HEK293 (cell line): ENCODE results near the gene BOK.
A peak's percentile ranks its signal among the peaks of the same experiment; 100 is the strongest.

ENCODE experiments used
- CTCF ChIA-PET: fragments of 350-600 bp; formaldehyde crosslinking; extraction: SDS; loops from one replicate; lab custom pipeline; 2021; ENCODE audit warnings: antibody characterized with exemption; lab: Yijun Ruan, JAX
- POLR2A ChIA-PET: fragments of 300-600 bp; formaldehyde crosslinking; extraction: SDS; loops from one replicate; lab custom pipeline; 2020; ENCODE audit warnings: antibody characterized with exemption, inconsistent platforms; lab: Yijun Ruan, JAX
- H3K27ac ChIP-seq: fragments of 200-500 bp; sonication (Bioruptor generic); 2 replicates; pipeline ENCODE4 v1.5.1; 2014; ENCODE audit warnings: low read depth, low read length, control low read depth, inconsistent platforms; ENCODE audit errors: extremely low read depth
- H3K36me3 ChIP-seq, 2 experiments: fragments of 200-500 bp in 1 of 2; sonication (Bioruptor generic) in 1 of 2; 1 replicate in 1 of 2; 2 replicates in 1 of 2; pipeline ENCODE4 v1.5.1; 2014 to 2017; ENCODE audit warnings: inconsistent platforms in 2 of 2, low read length in 2 of 2; ENCODE audit not compliant: control insufficient read depth in 2 of 2, insufficient read depth in 1 of 2
- H3K4me1 ChIP-seq: fragments of 200-500 bp; sonication (Bioruptor generic); 2 replicates; pipeline ENCODE4 v1.5.1; 2014; ENCODE audit warnings: mild to moderate bottlenecking, low read length, inconsistent platforms; ENCODE audit not compliant: control insufficient read depth, insufficient read depth
- H3K4me3 ChIP-seq: 2 replicates; pipeline ENCODE4 v1.5.1; 2011; ENCODE audit warnings: low read depth, mild to moderate bottlenecking, control low read depth, low read length, moderate library complexity
- H3K9me3 ChIP-seq: fragments of 200-500 bp; sonication (Bioruptor generic); 2 replicates; pipeline ENCODE4 v1.5.1; 2014; ENCODE audit warnings: low read depth, low read length, inconsistent platforms; ENCODE audit not compliant: control insufficient read depth, insufficient read depth
- GFI1B ChIP-seq: fragments of 450-650 bp; formaldehyde crosslinking; IDR thresholded peaks from 2 replicates; pipeline ENCODE4 v1.5.1; 2016; ENCODE audit warnings: missing biosample characterization, missing genetic modification characterization
- KLF10 ChIP-seq: fragments of 450-650 bp; IDR thresholded peaks from 2 replicates; pipeline ENCODE4 v1.5.1; 2018; ENCODE audit warnings: missing biosample characterization, mild to moderate bottlenecking, missing genetic modification characterization
- SCRT2 ChIP-seq: fragments of 450-650 bp; formaldehyde crosslinking; IDR thresholded peaks from 2 replicates; pipeline ENCODE4 v1.5.1; 2016; ENCODE audit warnings: missing biosample characterization, missing genetic modification characterization
- SP2 ChIP-seq: fragments of 450-650 bp; formaldehyde crosslinking; IDR thresholded peaks from 2 replicates; pipeline ENCODE4 v1.5.1; 2016; ENCODE audit warnings: missing biosample characterization, missing genetic modification characterization
- ZBTB20 ChIP-seq: fragments of 450-650 bp; formaldehyde crosslinking; IDR thresholded peaks from 2 replicates; pipeline ENCODE4 v1.5.1; 2016; ENCODE audit warnings: missing biosample characterization, missing genetic modification characterization
- ZIC2 ChIP-seq: fragments of 450-650 bp; formaldehyde crosslinking; IDR thresholded peaks from 2 replicates; pipeline ENCODE4 v1.5.1; 2016; ENCODE audit warnings: missing biosample characterization, missing genetic modification characterization
- ZNF112 ChIP-seq: fragments of 450-650 bp; formaldehyde crosslinking; IDR thresholded peaks from 2 replicates; pipeline ENCODE4 v1.5.0; 2017; ENCODE audit warnings: missing biosample characterization, missing genetic modification characterization
- ZNF121 ChIP-seq: fragments of 450-650 bp; formaldehyde crosslinking; IDR thresholded peaks from 2 replicates; pipeline ENCODE4 v1.5.1; 2016; ENCODE audit warnings: missing biosample characterization, missing genetic modification characterization
- ZNF2 ChIP-seq: fragments of 450-650 bp; formaldehyde crosslinking; IDR thresholded peaks from 2 replicates; pipeline ENCODE4 v1.5.1; 2016; ENCODE audit warnings: missing biosample characterization, missing genetic modification characterization
- ZNF202 ChIP-seq: fragments of 450-650 bp; formaldehyde crosslinking; IDR thresholded peaks from 2 replicates; pipeline ENCODE4 v1.5.1; 2016; ENCODE audit warnings: missing biosample characterization, missing genetic modification characterization, borderline replicate concordance
- ZNF24 ChIP-seq: fragments of 450-650 bp; formaldehyde crosslinking; IDR thresholded peaks from 2 replicates; pipeline ENCODE4 v1.5.1; 2016; ENCODE audit warnings: missing biosample characterization, missing genetic modification characterization
- ZNF398 ChIP-seq: fragments of 450-650 bp; formaldehyde crosslinking; IDR thresholded peaks from 2 replicates; pipeline ENCODE4 v1.5.1; 2017; ENCODE audit warnings: missing biosample characterization, missing genetic modification characterization
- ZNF473 ChIP-seq: fragments of 450-650 bp; formaldehyde crosslinking; IDR thresholded peaks from 2 replicates; pipeline ENCODE4 v1.5.1; 2017; ENCODE audit warnings: missing biosample characterization, missing genetic modification characterization
- ZNF521 ChIP-seq: fragments of 450-650 bp; formaldehyde crosslinking; IDR thresholded peaks from 2 replicates; pipeline ENCODE4 v1.5.1; 2017; ENCODE audit warnings: missing biosample characterization, mild to moderate bottlenecking, missing genetic modification characterization
- ZNF555 ChIP-seq: fragments of 450-650 bp; formaldehyde crosslinking; conservative IDR thresholded peaks from 2 replicates; pipeline ENCODE4 v1.5.1; 2017; ENCODE audit warnings: missing biosample characterization, mild to moderate bottlenecking, missing genetic modification characterization, inconsistent platforms
- TF ChIP-seq, protein P1 (sequence below): fragments of 450-650 bp; formaldehyde crosslinking; IDR thresholded peaks from 2 replicates; pipeline ENCODE4 v1.5.1; 2016; ENCODE audit warnings: missing biosample characterization, missing genetic modification characterization
- TF ChIP-seq, protein P2 (sequence below): fragments of 450-650 bp; formaldehyde crosslinking; IDR thresholded peaks from 2 replicates; pipeline ENCODE4 v1.5.1; 2016; ENCODE audit warnings: missing biosample characterization, missing genetic modification characterization, low read depth
- TF ChIP-seq, protein P3 (sequence below): fragments of 450-650 bp; formaldehyde crosslinking; IDR thresholded peaks from 2 replicates; pipeline ENCODE4 v1.5.1; 2017; ENCODE audit warnings: missing biosample characterization, missing genetic modification characterization

BOK gene

GRCh38 chr2:241559323-241560161, 997 bp downstream of the BOK start (continued):
- TF ChIP-seq ZNF521 = no peak
- TF ChIP-seq, protein P1, sequence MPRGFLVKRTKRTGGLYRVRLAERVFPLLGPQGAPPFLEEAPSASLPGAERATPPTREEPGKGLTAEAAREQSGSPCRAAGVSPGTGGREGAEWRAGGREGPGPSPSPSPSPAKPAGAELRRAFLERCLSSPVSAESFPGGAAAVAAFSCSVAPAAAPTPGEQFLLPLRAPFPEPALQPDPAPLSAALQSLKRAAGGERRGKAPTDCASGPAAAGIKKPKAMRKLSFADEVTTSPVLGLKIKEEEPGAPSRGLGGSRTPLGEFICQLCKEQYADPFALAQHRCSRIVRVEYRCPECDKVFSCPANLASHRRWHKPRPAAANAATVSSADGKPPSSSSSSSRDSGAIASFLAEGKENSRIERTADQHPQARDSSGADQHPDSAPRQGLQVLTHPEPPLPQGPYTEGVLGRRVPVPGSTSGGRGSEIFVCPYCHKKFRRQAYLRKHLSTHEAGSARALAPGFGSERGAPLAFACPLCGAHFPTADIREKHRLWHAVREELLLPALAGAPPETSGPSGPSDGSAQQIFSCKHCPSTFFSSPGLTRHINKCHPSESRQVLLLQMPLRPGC (tag by site-specific recombination) = no peak
- no peak for TF ChIP-seq ZNF24 (tag by site-specific recombination)
- no peak for TF ChIP-seq ZNF473 (tag by site-specific recombination)
- no peak for TF ChIP-seq ZNF555
- TF ChIP-seq, protein P2, sequence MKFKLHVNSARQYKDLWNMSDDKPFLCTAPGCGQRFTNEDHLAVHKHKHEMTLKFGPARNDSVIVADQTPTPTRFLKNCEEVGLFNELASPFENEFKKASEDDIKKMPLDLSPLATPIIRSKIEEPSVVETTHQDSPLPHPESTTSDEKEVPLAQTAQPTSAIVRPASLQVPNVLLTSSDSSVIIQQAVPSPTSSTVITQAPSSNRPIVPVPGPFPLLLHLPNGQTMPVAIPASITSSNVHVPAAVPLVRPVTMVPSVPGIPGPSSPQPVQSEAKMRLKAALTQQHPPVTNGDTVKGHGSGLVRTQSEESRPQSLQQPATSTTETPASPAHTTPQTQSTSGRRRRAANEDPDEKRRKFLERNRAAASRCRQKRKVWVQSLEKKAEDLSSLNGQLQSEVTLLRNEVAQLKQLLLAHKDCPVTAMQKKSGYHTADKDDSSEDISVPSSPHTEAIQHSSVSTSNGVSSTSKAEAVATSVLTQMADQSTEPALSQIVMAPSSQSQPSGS = no peak
- TF ChIP-seq ZNF121 = no peak
- TF ChIP-seq SCRT2 = no peak
- no peak for TF ChIP-seq ZNF112 (tag by site-specific recombination)
- no peak for TF ChIP-seq ZNF202
- peak; percentile 71 for TF ChIP-seq ZIC2 (tag by site-specific recombination)
- TF ChIP-seq ZNF398 = no peak

- no peak overlapping the region for H3K4me3 ChIP-seq
- H3K4me1 ChIP-seq = no peaks in the 10 kb centered on the region
- ChIA-PET CTCF (no interaction called here), POLR2A (interaction anchor here (0.5 kb wide), 1 partner anchor 273 kb away, joined by 3 read pairs; no protein-coding TSS in a partner anchor)
- TF ChIP-seq ZBTB20 (peak; percentile 27; the same call in 1 of the 2 replicates), KLF10 (tag by site-specific recombination) (no peak)
- H3K36me3 ChIP-seq = no peaks in the 10 kb centered on the region
- no peaks in the 10 kb centered on the region; the same call in 1 of the 2 replicates for H3K9me3 ChIP-seq
- H3K27ac ChIP-seq = no peak overlapping the region
Measured at GRCh38 chr2:241560162-241560882, 1.8 kb downstream of the BOK start.

- H3K36me3 ChIP-seq = no peaks in the 10 kb centered on the region
- H3K4me3 ChIP-seq = no peak overlapping the region
- CTCF ChIA-PET = no interaction called here
- H3K4me1 ChIP-seq = no peaks in the 10 kb centered on the region
- POLR2A ChIA-PET = no interaction called here
- TF ChIP-seq ZNF2 (tag by site-specific recombination) (no peak), SP2 (0 out of 2 replicates have a peak, but pooled peaks have one; percentile 7), GFI1B (no peak)
- TF ChIP-seq, protein P3, sequence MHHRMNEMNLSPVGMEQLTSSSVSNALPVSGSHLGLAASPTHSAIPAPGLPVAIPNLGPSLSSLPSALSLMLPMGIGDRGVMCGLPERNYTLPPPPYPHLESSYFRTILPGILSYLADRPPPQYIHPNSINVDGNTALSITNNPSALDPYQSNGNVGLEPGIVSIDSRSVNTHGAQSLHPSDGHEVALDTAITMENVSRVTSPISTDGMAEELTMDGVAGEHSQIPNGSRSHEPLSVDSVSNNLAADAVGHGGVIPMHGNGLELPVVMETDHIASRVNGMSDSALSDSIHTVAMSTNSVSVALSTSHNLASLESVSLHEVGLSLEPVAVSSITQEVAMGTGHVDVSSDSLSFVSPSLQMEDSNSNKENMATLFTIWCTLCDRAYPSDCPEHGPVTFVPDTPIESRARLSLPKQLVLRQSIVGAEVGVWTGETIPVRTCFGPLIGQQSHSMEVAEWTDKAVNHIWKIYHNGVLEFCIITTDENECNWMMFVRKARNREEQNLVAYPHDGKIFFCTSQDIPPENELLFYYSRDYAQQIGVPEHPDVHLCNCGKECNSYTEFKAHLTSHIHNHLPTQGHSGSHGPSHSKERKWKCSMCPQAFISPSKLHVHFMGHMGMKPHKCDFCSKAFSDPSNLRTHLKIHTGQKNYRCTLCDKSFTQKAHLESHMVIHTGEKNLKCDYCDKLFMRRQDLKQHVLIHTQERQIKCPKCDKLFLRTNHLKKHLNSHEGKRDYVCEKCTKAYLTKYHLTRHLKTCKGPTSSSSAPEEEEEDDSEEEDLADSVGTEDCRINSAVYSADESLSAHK (tag by site-specific recombination) = no peak
- no peaks in the 10 kb centered on the region; the same call in 1 of the 2 replicates for H3K9me3 ChIP-seq
- H3K27ac ChIP-seq = no peak overlapping the region
Measured at GRCh38 chr2:241560883-241561474, 2.4 kb downstream of the BOK start.
